Prostate gland (tissue), 2 donors: ENCODE data around the gene ZBTB16. TPM values are rescaled to one million over a fixed set of nuclear protein-coding genes. Genes with fewer than 3 reads are reported as not detected.
A peak's percentile ranks its signal among the peaks of the same experiment; 100 is the strongest.

ENCODE experiments used
- DNase-seq: peaks from one replicate; pipeline ENCODE4 v3.0.0-alpha.2; 2019; ENCODE audit warnings: low spot score
- H3K27ac ChIP-seq, 2 donors: fragments of 200-600 bp; sonication (generic); 2 replicates each; pipeline ENCODE4 v1.5.1; 2017 to 2019
- H3K27me3 ChIP-seq: fragments of 200-600 bp; sonication (generic); replicated peaks from 2 replicates; pipeline ENCODE4 v1.5.1; 2019; ENCODE audit not compliant: insufficient read depth
- H3K36me3 ChIP-seq, 2 donors: fragments of 200-600 bp; sonication (generic); 1 replicate in 1 of 2; 2 replicates in 1 of 2; pipeline versions ENCODE4 v1.5.1 to v1.8.1; 2017 to 2019
- H3K4me1 ChIP-seq: fragments of 200-600 bp; sonication (generic); replicated peaks from 2 replicates; pipeline ENCODE4 v1.5.1; 2019
- H3K4me3 ChIP-seq, 2 donors: fragments of 200-600 bp; sonication (generic); 2 replicates each; pipeline ENCODE4 v1.5.1; 2017 to 2019
- H3K9me3 ChIP-seq: fragments of 200-600 bp; sonication (generic); 2 replicates; pipeline ENCODE4 v1.5.1; 2017
- POLR2A ChIP-seq: fragments of 450-650 bp; IDR thresholded peaks from one replicate; pipeline ENCODE4 v1.6.1; 2016; ENCODE audit warnings: antibody characterized with exemption, mild to moderate bottlenecking
- POLR2AphosphoS5 ChIP-seq: sonication (generic); formaldehyde crosslinking; IDR thresholded peaks from one replicate; pipeline ENCODE4 v1.6.1; 2017; ENCODE audit warnings: antibody characterized with exemption
- WGBS: methylation state at CpG from one replicate; pipeline ENCODE4 v1.1.5; 2018; 5-methylcytosine and 5-hydroxymethylcytosine counted together
- intact Hi-C: fragments of 100-400 bp; cut with DNase I; formaldehyde crosslinking; loops from one replicate; pipeline ENCODE4 v1.14.2; 2022
- total RNA-seq, 2 donors: library from RNA; depleted of rRNA; stranded (reverse); fragments of >200 nt; gene quantifications; one replicate each; pipeline ENCODE4 v1.1.0, GENCODE V29; 2016
- TF ChIP-seq, protein P1 (sequence below), 4 experiments: fragments of 200-600 bp in 2 of 4; fragments of 450-650 bp in 2 of 4; sonication (generic) in 2 of 4; IDR thresholded peaks; 1 replicate in 3 of 4; 2 replicates in 1 of 4; pipeline ENCODE4 v1.5.1; 2016 to 2019; ENCODE audit warnings: antibody characterized with exemption in 4 of 4, mild to moderate bottlenecking in 2 of 4, moderate library complexity in 2 of 4

ZBTB16 gene, protein sequence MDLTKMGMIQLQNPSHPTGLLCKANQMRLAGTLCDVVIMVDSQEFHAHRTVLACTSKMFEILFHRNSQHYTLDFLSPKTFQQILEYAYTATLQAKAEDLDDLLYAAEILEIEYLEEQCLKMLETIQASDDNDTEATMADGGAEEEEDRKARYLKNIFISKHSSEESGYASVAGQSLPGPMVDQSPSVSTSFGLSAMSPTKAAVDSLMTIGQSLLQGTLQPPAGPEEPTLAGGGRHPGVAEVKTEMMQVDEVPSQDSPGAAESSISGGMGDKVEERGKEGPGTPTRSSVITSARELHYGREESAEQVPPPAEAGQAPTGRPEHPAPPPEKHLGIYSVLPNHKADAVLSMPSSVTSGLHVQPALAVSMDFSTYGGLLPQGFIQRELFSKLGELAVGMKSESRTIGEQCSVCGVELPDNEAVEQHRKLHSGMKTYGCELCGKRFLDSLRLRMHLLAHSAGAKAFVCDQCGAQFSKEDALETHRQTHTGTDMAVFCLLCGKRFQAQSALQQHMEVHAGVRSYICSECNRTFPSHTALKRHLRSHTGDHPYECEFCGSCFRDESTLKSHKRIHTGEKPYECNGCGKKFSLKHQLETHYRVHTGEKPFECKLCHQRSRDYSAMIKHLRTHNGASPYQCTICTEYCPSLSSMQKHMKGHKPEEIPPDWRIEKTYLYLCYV
- 100 to 1,000 TPM; 171 to 230 TPM for total RNA-seq

DNA sequence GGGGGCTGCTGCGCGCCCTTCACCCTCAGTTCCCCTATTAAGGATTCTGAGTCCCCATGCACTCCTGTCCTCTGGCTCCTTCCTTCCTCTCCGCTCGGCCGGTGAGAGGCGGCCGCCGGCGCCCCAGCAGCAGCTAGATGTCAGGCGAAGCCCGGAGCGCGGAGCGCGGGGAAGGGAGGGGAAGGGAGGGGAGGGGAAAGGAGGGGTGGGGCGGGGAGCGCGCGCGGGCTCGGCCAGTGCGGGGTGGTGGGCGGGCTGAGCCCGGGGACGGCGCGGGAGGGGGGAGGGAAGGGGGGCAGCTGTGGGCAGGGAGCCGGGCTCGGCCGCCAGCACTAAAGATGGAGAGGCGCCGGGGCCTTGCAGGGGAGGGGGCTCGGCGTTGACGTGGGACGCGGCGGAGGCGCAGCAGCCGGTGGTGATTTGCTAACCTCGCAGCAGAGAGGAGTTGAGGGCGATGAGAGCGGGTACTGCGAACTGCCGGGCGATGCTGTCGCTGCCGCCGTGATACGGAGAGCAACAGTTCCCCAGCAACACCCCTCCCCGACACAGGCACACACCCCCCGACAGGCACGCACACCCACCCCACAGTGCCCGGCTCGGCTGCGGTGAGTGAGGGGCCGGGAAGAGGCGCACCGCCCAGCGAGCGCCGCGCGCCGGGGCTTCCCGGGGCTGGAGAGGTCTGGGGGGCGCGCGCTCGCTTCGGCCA lies at the start of gene ZBTB16:
TSS of gene ZBTB16 (plus strand) at position 434 of the 706 bp plus-strand sequence. CDS start 3,590 bp downstream, outside the sequence.
- intact Hi-C loops, result loop anchor here (2.0 kb wide), 1 partner anchor 201 kb away; no protein-coding TSS in a partner anchor

DNA sequence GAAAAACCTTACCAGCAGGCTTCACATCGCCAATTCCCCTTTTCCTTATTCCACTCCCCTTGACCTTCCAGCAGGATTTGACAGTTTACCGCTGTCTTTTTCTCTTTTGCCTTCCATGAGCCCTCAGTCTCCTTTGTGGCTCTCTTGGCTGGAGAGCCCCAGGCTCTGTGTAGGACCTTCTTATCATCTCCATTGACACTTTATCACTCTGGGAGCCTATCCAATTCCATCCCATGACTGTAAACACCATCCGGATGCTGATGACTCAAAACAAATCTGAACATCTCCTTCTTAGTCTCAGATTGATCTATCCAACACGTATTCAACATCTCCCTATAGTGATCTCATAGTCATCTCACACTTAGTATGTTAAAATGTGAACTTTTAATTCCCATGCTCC lies 48.6 kb upstream of the ZBTB16 start:
- H3K4me1 ChIP-seq, result no peaks in the 10 kb centered on the region
- no peaks in the 10 kb centered on the region for H3K36me3 ChIP-seq
- 64% methylated on average over 4 of the region's 4 CpGs for WGBS
- H3K4me3 ChIP-seq, result no peak overlapping the region
- no peaks in the 10 kb centered on the region for H3K27me3 ChIP-seq
- no peak overlapping the region for H3K27ac ChIP-seq
- TF ChIP-seq POLR2A (no peak), POLR2AphosphoS5 (no peak)
- TF ChIP-seq, protein P1, sequence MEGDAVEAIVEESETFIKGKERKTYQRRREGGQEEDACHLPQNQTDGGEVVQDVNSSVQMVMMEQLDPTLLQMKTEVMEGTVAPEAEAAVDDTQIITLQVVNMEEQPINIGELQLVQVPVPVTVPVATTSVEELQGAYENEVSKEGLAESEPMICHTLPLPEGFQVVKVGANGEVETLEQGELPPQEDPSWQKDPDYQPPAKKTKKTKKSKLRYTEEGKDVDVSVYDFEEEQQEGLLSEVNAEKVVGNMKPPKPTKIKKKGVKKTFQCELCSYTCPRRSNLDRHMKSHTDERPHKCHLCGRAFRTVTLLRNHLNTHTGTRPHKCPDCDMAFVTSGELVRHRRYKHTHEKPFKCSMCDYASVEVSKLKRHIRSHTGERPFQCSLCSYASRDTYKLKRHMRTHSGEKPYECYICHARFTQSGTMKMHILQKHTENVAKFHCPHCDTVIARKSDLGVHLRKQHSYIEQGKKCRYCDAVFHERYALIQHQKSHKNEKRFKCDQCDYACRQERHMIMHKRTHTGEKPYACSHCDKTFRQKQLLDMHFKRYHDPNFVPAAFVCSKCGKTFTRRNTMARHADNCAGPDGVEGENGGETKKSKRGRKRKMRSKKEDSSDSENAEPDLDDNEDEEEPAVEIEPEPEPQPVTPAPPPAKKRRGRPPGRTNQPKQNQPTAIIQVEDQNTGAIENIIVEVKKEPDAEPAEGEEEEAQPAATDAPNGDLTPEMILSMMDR (IDR thresholded peaks at IDR 0.05), result no peak
- intact Hi-C loops, result no loop called here
- DNase-seq, result no peak
- no peaks in the 10 kb centered on the region for H3K9me3 ChIP-seq

More for the DNA sequence above, at the start of gene ZBTB16:
- peaks cover 15% of the 10 kb centered on the region in 2 donors for H3K36me3 ChIP-seq
- peak within 1 kb of the TSS; percentile 97 to 99 for H3K4me3 ChIP-seq
- H3K27me3 ChIP-seq, result no peaks in the 10 kb centered on the region
- TF ChIP-seq POLR2A, result peak; percentile 79
- TF ChIP-seq POLR2AphosphoS5, result peak; percentile 86
- TF ChIP-seq, protein P1 (IDR thresholded peaks at IDR 0.05), result peak; percentile 9 to 67 (median 54)
- no peaks in the 10 kb centered on the region for H3K9me3 ChIP-seq
- peak within 1 kb of the TSS; percentile 100 for H3K27ac ChIP-seq
- H3K4me1 ChIP-seq, result peaks cover 11% of the 10 kb centered on the region
- under 1% methylated on average over 57 of the region's 71 CpGs for WGBS
- DNase-seq, result peak; percentile 88

DNA sequence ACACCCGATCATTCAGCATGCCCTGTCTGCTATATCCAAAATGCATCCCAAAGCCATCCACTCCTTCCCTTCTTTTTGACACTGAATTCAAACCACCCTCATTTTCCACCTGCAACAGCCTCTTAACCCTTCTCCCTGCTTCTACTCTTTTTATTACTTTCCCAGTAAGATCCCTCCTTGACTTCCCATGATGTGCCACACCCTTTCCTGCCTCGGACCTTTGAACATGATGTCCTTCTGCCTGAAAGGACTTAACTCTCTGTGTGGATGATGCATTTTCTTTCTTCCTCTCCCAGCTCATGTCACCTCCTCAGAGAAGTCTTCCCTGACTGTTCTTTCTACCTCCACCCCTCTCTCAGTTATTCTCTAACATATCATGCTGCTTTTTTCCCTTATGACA lies 48.1 kb upstream of the ZBTB16 start:
- Histone ChIP-seq H3K27me3 (no peaks in the 10 kb centered on the region), H3K27ac (no peak overlapping the region), H3K9me3 (no peaks in the 10 kb centered on the region), H3K4me1 (no peaks in the 10 kb centered on the region), H3K4me3 (no peak overlapping the region), H3K36me3 (no peaks in the 10 kb centered on the region)
- intact Hi-C loops, result no loop called here
- DNase-seq, result no peak
- TF ChIP-seq, protein P1 (IDR thresholded peaks at IDR 0.05), result no peak
- TF ChIP-seq POLR2AphosphoS5 (no peak), POLR2A (no peak)
- 26% methylated on average over 2 of the region's 2 CpGs for WGBS

DNA sequence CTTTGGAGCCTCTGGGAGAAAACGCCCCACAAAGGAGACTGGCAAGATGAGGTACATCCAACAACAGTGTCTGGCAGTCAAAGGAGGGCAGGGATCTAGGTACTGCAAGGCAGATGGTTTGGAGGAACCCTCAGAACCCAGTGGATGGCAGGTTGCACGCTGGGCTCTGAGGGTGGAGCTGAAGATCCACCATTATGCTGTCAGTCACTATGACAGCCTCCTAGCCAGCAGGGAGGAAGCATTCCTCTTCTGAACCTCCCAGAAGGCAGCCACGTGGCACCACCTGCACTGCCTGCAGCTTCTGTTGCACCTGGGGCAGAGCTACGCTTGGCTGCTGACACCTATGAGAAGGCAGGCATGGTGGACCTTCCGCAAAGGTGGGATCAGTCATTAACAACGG lies 44.4 kb upstream of the ZBTB16 start:
- Histone ChIP-seq H3K27ac (no peak overlapping the region), H3K4me1 (no peaks in the 10 kb centered on the region), H3K27me3 (no peaks in the 10 kb centered on the region), H3K36me3 (no peaks in the 10 kb centered on the region), H3K4me3 (no peak overlapping the region), H3K9me3 (no peaks in the 10 kb centered on the region)
- TF ChIP-seq, protein P1 (IDR thresholded peaks at IDR 0.05), result no peak
- no peak for TF ChIP-seq POLR2AphosphoS5
- no peak for TF ChIP-seq POLR2A
- no peak for DNase-seq
- intact Hi-C loops, result no loop called here
- WGBS, result 53% methylated on average over 6 of the region's 6 CpGs
